COLO668 (cell line): Measurements from ENCODE around the gene LRSAM1.
A peak's percentile ranks its signal among the peaks of the same experiment; 100 is the strongest.

Source experiments
- DNase-seq: peaks from one replicate; lab custom pipeline; 2025; ENCODE audit not compliant: unreplicated experiment; lab: John Stamatoyannopoulos, UW

Gene LRSAM1

GRCh38 chr9:127530206-127530941 lies 79.1 kb downstream of the LRSAM1 start:
- no peak for DNase-seq

- no peak for DNase-seq
These were observed 80.4 kb downstream of the LRSAM1 start for GRCh38 chr9:127531676-127532075.

DNA sequence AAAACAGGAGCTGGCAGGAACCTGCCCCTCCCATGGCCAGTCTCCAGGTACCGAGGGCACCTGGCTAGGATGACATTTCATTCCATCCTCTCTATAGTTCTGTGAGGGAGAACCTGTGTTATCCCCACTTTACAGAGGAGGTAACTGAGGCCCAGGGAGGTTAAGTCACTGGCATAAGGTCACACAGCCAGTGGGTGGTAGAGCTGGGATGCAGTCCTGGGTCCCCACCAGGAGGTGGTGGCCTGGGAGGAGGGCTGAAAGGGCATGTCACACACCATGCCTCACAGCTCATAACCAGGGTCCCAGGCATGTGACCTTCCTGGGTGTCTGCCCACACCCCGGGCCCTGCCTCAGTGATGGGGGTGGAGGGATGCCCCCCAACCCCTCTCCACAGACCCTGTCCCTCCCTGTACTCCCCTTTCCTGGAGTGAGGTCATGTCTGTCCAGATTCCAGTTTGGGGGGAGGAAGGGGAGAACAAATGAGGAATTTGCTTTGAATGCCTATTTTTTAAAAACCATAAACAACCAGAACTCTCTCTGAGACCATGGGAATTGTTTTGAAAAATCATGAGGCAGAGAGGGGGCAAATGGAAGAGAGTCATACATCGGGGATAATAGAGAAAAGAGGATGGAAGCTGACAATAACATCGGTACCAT lies 83.1 kb downstream of the LRSAM1 start:
- DNase-seq, result no peak

DNA sequence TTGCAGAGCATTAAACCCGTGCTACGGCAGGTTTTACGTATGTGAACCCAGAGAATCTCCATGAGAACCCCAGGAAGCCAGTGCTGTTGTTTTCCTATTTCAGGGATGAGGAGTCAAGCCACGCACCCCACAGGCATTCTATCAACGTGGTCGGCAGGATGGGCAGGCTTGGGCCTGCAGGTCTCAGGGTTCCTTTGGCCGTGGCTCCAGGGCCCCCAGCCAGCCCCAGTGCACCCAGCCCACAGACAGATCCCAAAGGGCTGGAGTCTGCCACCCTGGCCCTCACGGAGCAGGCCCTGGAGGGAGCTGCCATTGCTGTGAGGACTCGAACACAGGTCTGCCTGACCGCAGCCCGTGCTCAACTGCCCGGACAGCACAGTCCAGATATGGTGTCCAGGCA lies 83.6 kb downstream of the LRSAM1 start:
- DNase-seq, result no peak

GRCh38 chr9:127535396-127535795 lies 84.1 kb downstream of the LRSAM1 start:
- no peak for DNase-seq

GRCh38 chr9:127535834-127536233 lies 84.5 kb downstream of the LRSAM1 start:
- no peak for DNase-seq

GRCh38 chr9:127536499-127536898 lies 85.2 kb downstream of the LRSAM1 start:
- DNase-seq, result no peak

DNA sequence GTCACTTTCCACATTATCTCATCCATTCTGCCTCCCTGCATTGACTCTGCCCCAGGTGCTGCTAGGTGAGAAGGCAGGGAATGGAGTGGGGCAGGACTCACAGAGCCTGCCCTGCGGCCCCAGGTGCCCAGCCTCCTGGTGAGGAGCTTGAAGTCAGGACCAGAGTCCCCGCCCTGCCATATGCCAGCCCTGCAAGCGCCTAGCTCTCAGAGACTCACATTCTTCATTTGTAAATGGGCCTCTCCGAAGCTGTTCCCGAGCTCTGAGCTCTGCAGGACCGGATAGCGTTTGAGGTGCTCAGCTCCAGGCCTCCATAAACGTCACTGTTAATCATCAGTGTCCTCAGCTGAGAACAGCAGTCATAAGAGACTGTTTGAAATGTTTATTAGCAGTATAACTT lies 85.7 kb downstream of the LRSAM1 start:
- no peak for DNase-seq

GRCh38 chr9:127537792-127538191 lies 86.5 kb downstream of the LRSAM1 start:
- no peak for DNase-seq

- DNase-seq, result no peak
These were observed 87.5 kb downstream of the LRSAM1 start for GRCh38 chr9:127538849-127539258.

GRCh38 chr9:127539259-127539981 lies 88.1 kb downstream of the LRSAM1 start:
- no peak for DNase-seq

GRCh38 chr9:127539982-127540663 lies 88.8 kb downstream of the LRSAM1 start:
- no peak for DNase-seq

DNA sequence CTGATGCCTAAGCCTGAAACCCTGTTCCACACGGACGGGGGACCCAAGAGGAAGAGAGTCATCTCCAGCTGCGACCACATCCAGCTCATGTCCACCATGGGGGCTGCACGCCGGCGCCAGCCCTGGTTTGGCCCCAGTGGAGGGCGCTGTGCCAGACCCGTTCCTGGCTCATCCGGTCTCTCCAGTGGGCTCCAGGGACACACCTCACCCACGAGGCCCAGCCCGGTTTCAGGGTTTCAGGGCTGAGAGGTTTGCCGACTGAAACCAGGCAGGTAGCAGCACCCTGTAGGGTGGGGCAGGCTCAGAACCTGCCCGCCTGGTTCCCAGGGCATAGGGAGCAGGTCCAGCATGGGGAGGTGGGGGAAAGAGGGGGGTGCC lies 89.3 kb downstream of the LRSAM1 start:
- DNase-seq, result no peak

DNA sequence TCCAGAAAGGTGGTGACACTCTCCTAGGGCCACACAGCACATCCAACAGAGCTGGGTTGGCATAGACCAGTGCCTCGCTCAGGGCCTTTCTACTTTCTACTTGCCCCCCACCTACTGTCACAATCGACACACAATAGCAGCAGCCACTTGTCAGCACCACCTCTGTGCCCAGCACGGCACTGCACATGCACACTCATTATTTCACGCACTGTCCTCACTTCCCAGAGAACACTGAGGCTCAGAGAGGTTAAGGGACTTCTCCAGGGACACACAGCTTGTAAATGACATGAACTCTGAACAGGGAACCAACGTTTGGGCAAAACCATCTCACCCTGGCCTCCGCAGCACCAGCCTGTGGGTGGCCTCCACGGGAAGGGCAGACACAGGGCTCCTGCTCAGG lies 89.9 kb downstream of the LRSAM1 start:
- no peak for DNase-seq

- no peak for DNase-seq
These were observed 90.6 kb downstream of the LRSAM1 start for GRCh38 chr9:127541865-127542264.

DNA sequence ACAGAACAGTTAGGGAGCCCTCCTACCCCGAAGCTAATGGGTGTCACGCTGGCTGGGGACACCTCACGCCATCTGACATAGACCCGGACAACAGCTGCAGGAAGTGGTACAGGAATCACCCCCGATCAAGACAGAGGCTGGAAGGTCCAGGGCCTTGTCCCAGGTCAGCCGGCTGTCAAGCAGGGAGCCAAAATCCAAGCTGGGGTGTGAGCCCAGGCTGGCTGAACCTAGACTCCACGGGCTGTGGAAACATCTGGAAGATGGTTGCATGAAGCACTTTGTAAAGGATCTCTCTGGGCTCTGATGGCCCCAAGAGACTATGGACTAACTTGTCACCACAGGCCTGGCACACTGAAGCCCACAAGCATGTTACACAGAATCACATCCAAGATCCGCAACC lies 91.9 kb downstream of the LRSAM1 start:
- no peak for DNase-seq

DNA sequence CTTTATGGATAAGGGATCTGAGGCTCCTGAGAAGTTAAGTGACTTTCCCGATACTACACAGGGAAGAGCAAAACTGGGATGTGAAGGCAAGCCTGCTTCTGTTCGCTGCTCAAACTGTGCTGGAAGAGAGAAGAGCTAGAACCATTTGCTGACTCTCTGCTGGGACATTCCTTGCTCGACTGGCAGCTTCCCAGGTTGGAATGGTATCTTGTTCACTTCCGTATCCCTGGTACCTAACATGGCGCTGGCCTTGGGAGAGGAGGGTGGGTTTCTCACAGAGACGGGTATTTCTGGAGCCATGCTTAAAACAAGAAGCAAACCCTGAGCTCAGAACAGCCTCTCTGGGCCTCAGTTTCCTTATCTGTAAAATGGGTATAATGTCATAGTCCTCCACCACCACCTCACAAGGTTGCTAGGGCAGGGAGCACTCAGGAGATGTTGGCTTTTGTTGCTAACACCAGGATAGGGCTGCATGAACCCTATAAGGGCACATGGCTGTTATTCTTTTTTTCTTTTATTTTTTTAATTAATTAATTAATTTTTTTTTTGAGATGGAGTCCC lies 92.7 kb downstream of the LRSAM1 start:
- no peak for DNase-seq

GRCh38 chr9:127545196-127546124 lies 94.2 kb downstream of the LRSAM1 start:
- peak; percentile 76 for DNase-seq

DNA sequence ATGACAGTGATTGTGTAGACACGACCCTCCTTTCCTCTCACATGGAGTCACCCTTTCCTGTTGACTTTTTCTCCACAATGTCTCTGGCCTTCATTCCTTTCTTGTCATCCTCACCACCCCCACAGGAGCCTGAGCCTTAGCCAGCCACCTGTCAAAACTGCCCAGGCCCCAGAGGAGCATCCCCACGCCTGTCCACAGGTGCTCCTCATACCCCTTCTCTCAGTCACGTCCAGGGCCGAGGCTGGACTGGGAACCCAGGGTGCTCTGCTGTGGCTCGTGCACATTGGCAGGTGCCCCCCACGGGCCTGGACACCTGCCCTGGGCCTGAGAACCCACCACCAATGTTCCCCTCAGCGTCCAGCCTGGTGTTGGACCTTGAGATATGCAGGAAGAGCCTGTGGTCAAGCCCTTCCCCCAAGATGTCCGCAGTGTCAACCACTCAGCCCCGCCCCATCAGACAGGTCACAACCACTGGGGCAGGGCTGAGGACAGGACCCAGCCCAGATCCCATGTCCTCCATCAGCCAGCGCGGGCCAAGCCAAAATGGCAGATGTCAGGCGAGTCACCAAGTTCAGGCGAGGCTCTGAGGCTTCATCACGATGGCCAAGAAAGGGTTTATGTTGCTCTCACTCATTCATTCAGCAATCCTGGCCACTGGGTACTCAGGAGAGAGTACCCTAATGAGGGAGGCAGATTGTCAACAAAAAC lies 95.0 kb downstream of the LRSAM1 start:
- peak; percentile 39 for DNase-seq
